Stimulated activated CD4-positive, alpha-beta T cell treated with anti-CD3 and anti-CD28 coated beads, TNF-alpha, amount 100 ng/mL, for 4 hours (primary cell): ENCODE measurements around the gene C1QL2.

ENCODE experiments used
- DNase-seq, 3 experiments: peaks; one replicate each; pipeline ENCODE4 v3.0.0-alpha.2; 2020; ENCODE audit warnings: low read depth in 3 of 3

Gene C1QL2

DNA sequence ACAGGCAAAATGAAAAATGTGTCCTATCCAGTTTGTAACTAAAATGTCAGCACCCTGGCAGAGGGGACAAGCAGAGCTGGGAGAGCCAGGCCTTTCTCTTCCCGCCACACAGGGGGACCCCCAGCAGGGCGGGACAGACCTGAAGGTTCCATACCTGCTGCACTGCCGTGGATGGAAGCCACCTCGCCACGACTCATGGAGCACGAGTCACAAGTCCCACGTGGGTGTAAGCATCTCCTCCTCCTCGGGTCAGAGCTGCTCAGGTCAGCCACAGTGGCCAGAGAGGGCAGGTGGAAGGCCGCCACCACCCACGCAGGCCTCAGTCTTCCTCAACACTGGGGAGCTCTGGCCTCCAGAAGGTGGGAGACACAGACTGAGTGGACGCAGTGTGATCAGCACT lies 21.0 kb downstream of the C1QL2 start:
- DNase-seq, result no peak

DNA sequence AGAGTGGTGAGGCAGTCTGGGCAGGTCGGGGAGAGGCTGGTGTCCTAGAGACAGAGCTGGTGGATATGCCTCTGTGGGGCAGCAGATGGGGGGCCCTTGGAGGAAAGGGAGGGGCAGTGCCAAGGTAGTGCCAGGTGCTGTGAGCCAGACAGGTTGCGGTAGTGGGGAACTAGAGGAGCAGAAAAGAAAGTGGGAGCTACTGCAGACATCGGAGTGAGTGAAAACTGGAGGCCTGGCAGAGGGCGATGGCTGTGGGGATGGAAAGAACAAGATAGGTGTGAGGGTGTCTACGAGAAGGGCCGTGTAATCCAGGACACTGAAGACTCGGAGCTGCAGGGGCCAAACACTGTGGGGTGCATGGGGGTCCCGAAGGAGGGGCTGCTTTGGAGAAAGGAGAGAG lies 21.7 kb downstream of the C1QL2 start:
- no peak for DNase-seq

DNA sequence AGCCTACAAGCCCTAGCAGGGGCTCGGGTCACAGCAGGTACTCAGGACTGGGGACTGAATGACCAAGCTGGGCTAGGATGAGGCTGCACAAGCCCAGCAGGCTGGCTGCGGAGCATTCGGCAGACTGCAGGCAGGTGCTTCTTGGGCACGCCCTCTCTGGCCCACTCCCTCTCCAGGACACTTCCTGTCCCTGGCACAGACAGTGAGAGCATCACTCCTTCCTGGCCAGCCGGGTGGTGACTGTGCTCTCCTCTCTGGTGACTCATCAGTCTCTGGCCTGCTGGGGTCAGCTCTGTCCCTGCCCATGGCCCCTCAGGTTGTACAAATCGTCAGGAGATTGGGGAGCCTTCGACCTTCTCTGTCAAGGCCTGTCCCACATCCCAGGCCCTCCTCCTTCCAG lies 22.5 kb downstream of the C1QL2 start:
- DNase-seq, result no peak

DNA sequence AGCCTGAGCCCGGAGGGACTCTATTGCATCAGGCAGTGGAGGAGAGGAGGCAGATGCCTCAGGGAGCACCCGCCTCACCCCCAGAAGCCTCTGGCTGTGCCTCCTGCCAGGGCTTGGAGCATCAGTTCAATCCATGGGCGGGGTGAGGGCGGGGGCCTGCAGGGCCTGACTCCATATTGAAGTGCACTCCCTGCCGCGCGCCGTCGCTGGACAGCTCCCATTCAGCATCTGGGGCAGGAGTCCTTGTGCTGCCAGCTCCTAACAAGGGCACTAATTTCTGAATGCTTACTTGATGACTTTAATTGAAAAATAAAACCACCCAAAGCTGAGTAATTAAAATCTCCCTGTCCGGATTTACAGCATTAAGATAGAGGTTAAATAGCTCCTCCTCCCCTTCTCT lies 23.8 kb downstream of the C1QL2 start:
- no peak for DNase-seq

DNA sequence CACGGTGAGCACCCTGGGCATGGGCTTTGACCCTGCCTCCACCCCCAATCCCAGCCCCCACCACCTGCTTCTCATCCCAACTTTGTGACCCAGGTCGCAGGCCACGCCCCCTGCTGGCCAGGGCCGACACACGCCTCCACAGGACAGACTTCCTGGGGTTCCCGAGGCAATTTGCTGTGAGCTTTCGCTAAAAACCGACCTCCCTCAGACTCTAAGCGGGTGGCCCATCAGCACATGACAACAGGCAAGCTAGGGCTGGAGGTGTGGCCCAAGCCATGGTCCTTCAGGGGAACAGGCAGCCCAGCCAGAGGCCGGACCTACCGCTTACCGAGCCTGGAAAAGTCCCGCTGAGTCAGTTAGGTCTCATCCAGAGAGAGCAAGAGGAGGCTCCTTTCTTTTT lies 31.9 kb downstream of the C1QL2 start:
- peak in 1 of 3 experiments; percentile 2 for DNase-seq

DNA sequence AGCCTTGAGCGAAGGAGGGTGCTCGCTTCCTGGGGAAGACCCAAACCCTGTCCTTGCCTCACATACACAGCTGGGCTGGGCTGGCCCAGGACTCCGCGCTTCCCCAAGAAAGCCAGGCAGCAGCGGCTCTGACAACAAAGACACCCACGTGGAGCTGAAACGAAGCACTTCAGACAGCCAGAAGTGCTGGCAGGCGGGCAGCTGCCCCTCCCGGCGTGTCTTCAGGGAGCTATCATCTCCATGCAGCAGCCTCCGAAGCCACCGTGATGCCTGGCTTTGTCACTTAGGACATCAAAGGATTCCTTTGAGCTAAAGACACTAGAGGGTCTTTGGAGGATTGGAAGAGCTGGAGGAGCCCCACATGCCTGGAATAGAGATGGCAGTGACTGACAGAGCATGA lies 35.2 kb downstream of the C1QL2 start:
- DNase-seq, result no peak

DNA sequence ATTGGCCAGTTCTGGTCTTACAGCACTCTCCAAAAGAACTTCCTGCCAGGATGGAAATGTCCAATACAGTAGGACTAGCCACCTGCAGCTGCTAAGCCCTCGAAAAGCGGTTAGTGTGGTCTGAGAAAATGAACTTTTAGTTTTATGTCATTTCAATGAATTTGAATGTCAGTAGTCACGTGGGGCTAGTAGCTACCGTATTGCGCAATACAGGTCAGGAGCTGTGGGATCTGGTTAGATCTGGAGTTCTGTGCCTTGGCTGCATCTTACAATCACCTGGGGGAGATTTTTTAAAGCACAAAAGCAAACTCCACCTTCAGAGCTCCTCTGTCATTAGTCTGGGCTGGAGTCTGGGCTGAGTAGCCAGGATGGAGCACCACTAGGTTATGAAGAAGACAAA lies 35.9 kb downstream of the C1QL2 start:
- no peak for DNase-seq

DNA sequence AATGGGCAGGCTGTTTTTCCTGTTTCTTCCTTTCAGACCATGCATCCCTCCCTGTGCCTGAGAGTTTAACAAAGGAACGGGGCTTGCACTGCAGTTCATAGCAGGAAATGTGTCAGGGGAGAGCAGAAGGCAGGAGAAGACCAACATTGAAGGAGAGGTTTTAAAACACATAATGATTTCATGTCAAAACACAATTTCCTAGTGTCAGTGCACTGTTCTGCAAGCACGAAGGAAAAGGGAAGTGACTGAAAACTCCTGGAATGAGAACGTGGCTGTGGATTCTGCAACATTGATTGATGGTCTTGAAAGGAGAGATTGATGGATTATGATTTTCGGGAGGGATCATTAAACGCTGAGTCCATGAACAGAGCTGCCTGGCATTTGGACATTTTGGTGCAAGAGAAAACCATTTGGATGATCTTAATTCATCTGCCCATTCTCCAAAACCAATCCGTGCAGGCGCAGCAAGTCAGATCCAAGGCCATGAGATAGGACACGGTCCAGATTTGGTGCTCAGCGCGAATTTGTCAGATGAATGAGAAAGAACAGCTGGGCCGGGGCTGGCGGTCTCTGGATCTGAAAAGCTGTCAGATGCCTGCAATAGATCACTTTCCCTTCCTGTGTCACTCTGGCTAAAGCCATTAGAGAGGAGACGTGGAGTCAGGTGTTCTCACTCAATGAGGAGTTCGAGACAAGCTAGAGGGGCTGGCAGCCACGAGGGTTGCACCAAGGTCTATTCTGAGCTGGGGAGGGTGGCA lies 38.4 kb downstream of the C1QL2 start:
- no peak for DNase-seq

DNA sequence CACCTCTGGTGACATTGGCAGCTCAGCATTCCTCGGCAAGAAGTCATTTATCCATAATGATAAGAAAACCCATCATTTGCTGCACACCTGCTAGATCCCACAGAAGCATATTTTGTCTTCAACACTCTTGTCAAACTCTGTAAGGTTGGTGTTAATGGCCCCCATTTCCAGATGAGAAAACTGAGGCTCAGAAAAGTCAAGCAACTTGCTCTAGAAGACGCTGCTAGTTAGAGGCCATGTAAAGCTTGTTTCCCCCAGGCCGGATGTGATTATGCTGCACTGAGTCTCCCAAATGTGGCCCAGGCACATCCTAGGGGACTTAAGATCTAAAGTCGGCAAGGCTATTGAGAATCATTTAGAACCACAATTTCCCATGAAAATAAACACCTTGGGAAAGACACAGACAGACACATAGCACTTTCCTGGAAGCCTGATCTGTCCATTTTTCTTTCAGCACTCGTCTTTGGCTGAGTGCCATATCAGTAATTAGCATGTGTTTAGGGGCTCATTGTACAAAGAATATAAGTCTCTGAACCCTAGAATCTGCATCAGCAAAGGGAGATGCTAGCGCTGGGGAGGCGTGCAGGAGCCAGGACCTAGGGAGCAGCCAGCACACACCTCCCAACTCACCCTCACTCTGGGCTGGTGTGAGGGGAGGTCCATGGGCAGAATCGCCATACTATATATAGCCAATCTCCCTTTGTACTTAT lies 39.3 kb downstream of the C1QL2 start:
- DNase-seq, result no peak

DNA sequence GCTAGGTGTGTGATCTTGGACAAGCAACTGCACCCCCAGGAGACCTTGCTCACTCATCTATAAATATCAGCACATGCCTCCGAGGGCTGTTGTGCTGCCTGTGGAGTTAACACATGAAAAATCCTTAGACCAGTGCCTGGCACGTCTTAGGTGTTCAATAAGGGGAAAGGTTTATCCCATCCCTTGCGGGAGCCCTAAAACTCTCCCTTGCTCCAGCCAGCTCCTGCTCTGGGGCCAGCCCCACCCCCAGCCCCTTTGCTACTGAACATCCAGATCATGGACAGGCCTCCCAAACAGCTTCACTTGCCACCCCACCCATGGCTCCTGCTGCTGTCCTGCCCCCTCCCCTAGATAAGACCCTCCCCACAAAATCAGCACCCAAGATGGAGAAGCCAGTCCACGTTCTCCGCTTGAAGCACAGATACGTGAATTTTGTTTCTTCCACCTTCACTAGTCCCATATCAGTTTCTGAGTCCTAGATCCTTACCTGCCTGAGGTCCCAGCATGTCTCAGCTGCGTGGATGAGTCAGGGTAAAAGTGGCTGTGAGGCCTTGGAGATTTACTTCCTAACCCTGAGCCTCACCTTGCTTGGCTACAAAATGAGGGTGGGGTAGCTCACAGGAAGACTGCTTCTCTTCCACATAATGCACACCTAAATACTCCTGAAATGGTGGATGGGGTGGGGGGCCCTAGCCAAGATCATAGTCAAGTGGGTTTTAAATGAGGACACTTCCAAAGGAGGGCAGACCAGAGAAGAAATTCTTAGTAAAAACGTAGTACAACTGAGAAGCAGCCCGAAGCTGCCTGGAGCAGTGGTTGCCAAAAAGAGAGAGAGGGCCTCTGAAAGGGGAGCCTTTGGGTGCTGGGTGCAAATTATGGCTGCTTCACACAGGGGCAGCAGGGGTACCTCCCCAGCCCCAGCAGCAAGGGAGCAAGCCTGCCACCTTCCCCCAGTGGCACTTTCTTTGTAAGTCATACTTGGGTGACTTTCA lies 40.4 kb downstream of the C1QL2 start:
- DNase-seq, result no peak

DNA sequence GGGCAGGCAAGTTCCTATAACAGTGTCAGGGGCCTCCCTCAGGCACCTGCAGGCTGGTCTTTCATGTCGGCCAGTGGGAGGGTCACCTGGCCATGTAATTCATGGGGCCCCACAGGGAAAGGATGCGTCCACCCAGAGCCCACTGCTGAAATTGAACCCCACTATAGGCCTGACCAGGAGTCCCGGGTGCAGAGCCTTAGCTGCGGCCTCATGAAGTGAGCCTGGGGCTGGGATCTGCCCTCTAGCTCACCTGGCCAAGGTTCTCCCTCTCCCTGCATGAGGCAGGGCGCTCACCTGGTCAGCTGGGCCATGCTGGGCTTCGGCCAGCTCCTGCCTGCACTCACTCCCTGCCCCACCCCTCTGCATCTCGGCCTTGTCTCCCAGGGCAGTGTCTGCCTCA lies 41.1 kb downstream of the C1QL2 start:
- DNase-seq, result no peak

DNA sequence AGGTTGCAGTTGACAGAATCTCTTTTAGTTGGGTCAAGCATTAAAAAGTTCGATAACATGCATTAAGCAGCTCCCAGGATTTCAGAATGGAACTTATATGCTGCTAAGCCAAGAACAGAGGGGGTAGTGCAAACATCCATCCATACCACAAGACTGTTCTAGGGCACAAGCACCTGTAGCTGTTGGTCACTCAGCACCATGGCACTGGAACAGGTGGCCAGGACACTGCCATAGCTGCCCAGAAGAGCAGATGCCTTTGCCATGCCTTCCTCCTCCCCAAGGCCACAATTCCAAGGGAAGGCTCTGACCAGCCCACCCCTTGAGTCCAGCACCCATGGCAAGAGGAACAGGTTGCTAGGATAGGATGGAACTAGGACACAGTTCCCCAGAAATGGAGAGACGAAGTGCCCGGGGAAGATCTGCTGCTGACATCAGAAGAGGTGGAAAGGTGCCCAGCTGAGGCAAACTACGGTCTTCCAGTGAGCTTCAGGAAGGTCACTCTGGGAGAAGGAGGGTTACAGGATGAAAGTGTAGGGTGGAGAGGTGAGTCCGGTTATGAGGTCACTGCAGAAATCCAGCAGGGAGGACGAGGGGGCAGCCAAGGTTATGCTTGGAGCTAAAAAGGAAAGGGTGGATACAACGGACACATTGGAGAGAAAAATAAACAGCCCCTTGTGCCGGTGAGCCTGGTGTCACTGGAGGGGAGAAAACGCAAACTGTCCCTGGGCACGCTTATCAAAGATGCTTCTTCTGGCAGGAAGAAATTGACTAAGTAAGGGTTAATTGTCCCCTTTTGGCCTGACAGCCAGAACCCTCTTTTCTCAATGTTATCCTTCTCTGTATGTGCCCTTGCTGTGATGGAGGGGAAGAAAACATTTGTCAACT lies 41.9 kb downstream of the C1QL2 start:
- DNase-seq, result no peak

DNA sequence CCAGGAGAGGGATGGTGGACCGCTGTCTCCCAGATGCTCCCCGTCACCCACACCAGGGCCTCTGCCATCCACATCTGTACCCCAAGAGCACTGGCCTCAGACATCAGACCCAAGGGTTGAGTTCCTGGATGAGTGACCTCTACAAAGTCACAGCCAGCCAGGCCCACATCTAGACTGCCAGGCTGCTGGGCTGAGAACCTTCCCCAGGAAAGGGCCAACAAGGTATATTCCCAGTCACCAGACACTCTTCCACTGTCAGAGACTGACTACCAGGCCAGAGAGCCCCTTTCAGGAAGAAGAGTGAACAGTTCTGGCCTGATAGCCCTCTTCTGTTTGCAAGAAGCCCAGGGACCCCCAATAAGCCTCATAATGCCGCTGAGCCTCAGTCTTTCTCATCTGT lies 44.3 kb downstream of the C1QL2 start:
- DNase-seq, result no peak

DNA sequence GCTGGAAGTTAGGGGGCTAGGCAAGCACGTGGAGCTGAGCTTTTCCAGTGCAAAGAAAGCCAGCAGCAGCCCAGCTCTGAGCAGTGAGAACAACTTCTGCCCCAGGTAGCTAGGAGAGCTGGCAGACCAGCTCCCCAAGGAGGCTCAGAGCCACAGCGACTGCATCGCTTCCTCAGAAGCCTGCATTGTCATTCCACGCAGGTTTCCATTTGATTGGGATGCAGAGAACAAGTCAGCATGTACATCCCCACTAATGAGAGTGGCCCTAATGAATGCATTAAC lies 45.1 kb downstream of the C1QL2 start:
- DNase-seq, result no peak

DNA sequence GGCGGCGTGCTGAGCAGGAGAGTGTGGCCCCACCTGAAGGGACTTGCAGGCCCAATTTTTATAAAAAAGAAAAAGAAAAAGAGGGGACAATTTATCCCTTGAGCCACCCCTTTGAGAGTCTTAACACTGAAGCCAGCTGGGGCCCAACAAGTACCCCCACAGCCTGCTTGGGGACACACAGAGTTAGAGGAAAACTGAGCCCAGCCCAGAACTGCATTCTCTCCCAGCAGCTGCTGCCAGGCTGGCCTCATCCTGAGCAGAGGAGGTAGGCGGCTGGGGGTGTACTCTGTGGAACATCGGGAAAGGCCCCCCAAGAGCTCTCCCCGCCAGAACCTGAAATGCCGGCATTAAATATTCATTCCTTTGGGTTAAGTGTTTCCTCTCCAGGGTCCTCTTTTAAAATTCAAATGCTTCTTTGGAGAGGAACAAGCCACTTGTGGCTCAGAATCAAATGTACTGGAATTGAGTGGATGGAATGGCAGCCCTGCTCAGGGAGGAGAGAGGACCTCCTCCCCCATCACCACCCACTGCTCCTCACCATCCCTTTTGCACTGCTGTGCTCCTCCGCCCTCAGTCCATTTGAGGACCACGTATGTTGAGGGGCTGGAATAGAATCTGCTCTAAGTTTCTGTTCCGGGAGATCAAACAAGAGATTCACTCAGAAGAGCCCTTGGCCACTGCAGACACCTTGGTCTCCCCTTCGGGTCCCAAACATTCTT lies 45.6 kb downstream of the C1QL2 start:
- no peak for DNase-seq

DNA sequence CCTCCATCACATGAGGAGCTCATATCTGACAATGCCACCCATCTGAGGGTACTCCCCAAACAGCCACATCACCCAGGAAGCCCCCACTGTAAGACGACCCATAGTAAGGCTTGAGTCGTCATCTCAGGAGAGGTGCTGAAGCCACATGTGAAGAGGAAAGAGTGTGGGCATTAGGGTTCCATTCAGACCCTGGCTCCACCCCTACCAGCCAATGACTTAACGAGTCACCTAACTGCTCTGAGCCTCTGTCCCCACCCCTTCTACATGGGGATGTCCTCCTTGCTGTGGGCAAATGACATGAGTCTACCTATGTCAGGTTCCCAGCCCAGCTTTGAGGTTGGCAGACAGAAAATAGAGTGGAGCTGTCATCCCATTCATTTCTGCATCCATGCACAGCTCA lies 46.3 kb downstream of the C1QL2 start:
- no peak for DNase-seq

DNA sequence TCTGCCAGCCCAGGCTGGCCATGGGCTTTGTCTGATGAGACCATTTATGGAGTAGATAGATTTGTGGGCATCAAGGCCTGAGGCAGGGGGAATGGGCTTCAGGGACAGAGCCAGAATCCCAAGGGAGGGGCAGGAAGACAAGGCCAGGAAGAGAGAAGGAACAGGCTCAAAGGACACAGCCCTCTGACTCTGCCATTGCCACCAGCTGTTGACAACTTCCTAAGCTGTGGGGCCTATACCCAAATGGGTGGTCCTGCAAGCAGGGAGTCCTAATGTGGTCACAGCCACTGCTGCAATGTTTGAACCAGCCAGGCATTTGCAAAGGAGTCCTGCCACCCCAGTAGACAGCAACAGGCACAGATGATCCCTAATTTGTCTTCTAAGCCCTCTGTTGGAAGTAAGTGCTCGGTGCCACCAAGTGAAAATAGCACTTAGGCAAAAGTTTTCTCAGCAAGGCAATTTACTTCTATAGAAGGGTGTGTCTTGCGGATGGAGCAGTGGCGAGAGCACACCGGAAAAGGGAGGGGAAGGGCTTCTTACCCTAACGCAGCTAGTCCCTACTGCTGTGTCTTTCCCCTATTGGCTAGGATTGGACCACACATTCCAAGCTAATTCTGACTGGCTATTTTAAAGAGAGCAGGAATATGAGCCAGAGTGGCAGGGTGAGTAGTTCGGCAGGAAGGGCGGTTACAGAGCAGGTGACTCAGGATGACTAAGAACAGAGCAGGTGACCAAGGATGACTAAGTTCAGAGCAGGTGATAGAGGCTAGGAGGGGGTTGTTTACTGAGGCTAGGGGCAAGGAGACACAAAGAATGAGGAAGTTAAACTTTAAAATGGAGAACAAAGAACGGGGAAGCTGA lies 47.2 kb downstream of the C1QL2 start:
- DNase-seq, result no peak

DNA sequence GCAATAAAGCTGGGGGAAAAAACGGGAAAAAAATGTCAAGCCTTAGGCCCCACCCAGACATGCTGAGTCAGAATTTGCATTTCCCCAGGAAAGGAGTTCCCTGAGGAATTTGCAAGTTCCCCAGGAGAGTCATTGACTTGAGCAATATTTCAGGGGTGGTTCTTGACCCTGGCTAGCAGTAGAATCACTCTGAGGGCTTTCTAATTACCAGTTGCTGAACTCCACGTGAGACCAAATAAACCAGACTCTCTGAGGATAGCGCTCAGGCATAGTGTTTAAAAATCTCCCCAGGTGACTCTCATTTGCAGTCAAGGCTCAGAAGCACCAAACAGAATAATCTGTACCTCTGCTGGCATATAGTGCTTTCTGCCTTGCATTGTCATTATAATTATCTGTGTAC lies 48.7 kb downstream of the C1QL2 start:
- no peak for DNase-seq

DNA sequence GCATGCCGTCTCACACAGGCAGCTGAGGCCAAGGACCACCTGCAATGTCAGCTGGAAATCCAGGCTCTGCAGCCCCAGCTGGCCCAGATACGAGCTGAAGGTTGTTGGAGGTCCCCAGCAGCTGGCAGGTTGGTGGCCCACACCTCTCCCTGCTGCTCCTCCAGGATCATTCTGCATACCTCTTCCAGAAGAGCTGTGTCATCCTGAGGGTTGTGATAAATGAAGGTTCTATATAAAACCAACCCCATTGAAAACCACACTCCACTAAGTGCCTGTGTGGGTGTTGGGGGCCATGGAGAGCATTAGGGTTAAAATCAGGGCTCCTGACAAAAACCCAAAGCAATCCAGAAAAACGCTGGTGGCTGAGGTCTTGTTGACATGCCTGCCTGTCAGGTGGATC lies 50.4 kb downstream of the C1QL2 start:
- no peak for DNase-seq

DNA sequence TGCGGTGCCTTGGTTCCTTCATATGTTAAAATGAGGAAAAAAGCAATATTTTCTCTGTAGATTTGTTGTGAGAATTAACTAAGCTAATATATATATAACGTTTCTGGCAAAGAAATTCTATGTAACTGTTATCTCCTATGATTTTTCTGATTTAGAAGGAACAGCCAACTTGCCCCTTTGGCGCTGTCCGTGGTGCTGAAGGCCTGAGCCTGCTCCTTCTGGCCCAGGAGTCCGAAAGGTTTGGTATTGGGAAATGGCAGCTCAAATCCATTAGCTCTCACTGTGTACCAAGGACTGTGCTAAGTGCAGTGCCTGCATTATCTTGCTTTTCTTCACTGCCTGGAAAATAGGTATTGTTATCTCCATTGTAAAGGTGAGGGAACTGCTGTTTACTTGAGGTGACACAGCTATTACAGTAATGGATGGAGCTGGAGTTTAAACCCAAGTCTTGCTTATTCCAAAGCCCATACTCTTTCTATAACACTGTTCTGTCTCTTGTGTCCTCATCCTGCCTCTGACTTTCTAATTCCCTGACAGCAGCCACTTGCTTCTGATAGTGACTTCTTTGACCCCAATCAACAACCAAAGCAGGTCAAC lies 52.2 kb downstream of the C1QL2 start:
- no peak for DNase-seq
